ENCODE measurements around the gene RAB40C. TPM values are rescaled to one million over a fixed set of nuclear protein-coding genes. Genes with fewer than 3 reads are reported as not detected.

The RAB40C gene
- total and polyA plus RNA-seq, 4 donors = 6.1 to 11.0 (median 9.2) TPM

DNA sequence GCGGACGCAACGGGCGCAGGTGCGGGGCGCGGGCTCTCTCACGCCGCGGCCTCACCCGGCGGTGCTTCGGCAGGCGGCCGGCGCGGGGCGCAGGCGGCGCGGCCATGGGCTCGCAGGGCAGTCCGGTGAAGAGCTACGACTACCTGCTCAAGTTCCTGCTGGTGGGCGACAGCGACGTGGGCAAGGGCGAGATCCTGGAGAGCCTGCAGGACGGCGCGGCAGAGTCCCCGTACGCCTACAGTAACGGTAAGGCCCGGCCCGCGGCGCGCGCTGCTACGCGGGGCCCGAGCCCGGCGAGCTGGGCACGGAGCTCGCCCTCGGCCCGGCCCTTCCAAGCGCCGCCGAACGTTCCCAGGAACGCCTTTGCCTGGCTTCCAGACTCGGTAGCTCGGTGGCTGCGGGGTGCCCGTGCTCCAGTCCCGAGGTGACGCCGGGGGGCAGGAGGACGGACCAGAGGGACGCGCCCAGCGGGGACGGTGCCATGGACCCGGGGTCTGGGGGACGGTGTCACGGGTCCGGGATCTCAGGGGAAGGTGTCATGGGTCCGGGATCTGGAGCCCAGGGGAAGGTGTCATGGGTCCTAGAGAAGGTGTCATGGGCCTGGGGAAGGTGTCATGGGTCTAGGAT is 435 bp downstream of the RAB40C start:
- TF ChIP-seq JUND (IDR thresholded peaks at IDR 0.05) (no peak), FOXA2 (IDR thresholded peaks at IDR 0.05) (no peak)
- TF ChIP-seq, protein P1, sequence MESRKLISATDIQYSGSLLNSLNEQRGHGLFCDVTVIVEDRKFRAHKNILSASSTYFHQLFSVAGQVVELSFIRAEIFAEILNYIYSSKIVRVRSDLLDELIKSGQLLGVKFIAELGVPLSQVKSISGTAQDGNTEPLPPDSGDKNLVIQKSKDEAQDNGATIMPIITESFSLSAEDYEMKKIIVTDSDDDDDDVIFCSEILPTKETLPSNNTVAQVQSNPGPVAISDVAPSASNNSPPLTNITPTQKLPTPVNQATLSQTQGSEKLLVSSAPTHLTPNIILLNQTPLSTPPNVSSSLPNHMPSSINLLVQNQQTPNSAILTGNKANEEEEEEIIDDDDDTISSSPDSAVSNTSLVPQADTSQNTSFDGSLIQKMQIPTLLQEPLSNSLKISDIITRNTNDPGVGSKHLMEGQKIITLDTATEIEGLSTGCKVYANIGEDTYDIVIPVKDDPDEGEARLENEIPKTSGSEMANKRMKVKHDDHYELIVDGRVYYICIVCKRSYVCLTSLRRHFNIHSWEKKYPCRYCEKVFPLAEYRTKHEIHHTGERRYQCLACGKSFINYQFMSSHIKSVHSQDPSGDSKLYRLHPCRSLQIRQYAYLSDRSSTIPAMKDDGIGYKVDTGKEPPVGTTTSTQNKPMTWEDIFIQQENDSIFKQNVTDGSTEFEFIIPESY (IDR thresholded peaks at IDR 0.05) = no peak
- peaks cover 26 to 79% (median 70%) of the 10 kb centered on the region in 4 donors for H3K4me1 ChIP-seq (ENCODE audit: control insufficient read depth in 4 of 4, insufficient read depth in 4 of 4, low read length in 3 of 4)
- H3K36me3 ChIP-seq (ENCODE audit: control insufficient read depth in 4 of 4, insufficient read depth in 3 of 4, low read depth in 1 of 4, low read length in 3 of 4) = no peaks in the 10 kb centered on the region
- H3K9ac ChIP-seq (ENCODE audit: low read depth in 1 of 2, low read length in 2 of 2) = peak overlapping the region; percentile 50 to 52
- no peaks in the 10 kb centered on the region for H3K9me3 ChIP-seq (ENCODE audit: control insufficient read depth in 4 of 4, low read length in 3 of 4)
- DNase-seq (ENCODE audit: low spot score) = no peak
- no peaks in the 10 kb centered on the region for H3K27me3 ChIP-seq (ENCODE audit: control insufficient read depth in 4 of 4, insufficient read depth in 4 of 4, low read length in 3 of 4)
- peak overlapping the region; percentile 57 to 81 (median 81) for H3K4me3 ChIP-seq (ENCODE audit: low read depth in 1 of 3, low read length in 3 of 3)
- under 1% methylated on average over 71 of the region's 71 CpGs for whole genome bisulfite sequencing
- peak overlapping the region; percentile 89 to 90 for H3K27ac ChIP-seq (ENCODE audit: low read depth in 1 of 2, low read length in 2 of 2)

DNA sequence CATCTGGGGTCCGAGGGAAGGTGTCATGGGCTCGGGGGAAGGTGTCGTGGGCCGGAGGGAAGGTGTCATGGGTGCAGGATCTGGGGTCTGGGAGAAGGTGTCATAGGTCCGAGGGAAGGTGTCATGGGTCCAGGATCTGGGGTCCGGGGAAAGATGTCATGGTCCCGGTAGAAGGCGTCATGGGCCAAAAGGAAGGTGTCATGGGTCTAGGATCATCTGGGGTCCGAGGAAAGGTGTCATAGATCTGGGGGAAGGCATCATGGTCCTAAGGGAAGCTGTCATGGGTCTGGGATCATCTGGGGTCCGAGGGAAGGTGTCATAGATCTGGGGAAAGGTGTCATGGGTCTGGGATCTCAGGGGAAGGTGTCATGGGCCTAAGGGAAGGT is 942 bp downstream of the RAB40C start:
- Histone ChIP-seq H3K4me1 (ENCODE audit: control insufficient read depth in 4 of 4, insufficient read depth in 4 of 4, low read length in 3 of 4) (peaks cover 25 to 78% (median 68%) of the 10 kb centered on the region in 4 donors), H3K27me3 (ENCODE audit: control insufficient read depth in 4 of 4, insufficient read depth in 4 of 4, low read length in 3 of 4) (no peaks in the 10 kb centered on the region), H3K27ac (ENCODE audit: low read depth in 1 of 2, low read length in 2 of 2) (peak overlapping the region; percentile 89 to 90), H3K36me3 (ENCODE audit: control insufficient read depth in 4 of 4, insufficient read depth in 3 of 4, low read depth in 1 of 4, low read length in 3 of 4) (no peaks in the 10 kb centered on the region), H3K9me3 (ENCODE audit: control insufficient read depth in 4 of 4, low read length in 3 of 4) (no peaks in the 10 kb centered on the region), H3K4me3 (ENCODE audit: low read depth in 1 of 3, low read length in 3 of 3) (peak overlapping the region; percentile 57 to 81 (median 81)), H3K9ac (ENCODE audit: low read depth in 1 of 2, low read length in 2 of 2) (peak overlapping the region; percentile 50 to 52)
- TF ChIP-seq GABPA (IDR thresholded peaks at IDR 0.05 in 1 of 2, conservative IDR thresholded peaks at IDR 0.05 in 1 of 2) = peak; percentile 46 to 75
- no peak for TF ChIP-seq EGR1 (IDR thresholded peaks at IDR 0.05; ENCODE audit: low read depth in 2 of 2)
- DNase-seq (ENCODE audit: low spot score) = no peak
- WGBS = 31% methylated on average over 10 of the region's 10 CpGs

DNA sequence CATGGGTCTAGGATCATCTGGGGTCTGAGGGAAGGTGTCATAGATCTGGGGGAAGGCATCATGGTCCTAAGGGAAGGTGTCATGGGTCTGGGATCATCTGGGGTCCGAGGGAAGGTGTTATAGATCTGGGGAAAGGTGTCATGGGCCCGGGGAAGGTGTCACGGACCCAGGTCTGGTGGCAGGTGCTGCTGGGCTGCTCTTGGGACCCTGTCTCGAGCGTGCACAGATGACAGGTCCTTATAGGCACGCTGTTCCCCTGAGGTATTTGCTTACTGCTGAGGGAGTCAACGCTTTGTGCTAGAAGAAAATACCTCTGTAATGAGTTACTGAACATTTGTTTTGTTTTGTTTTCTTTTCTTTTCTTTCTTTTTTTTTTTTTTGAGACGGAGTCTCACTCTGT is 1.4 kb downstream of the RAB40C start:
- Histone ChIP-seq H3K27me3 (ENCODE audit: control insufficient read depth in 4 of 4, insufficient read depth in 4 of 4, low read length in 3 of 4) (no peaks in the 10 kb centered on the region), H3K27ac (ENCODE audit: low read depth in 1 of 2, low read length in 2 of 2) (peak overlapping the region in 1 of 2 donors; percentile 89), H3K9me3 (ENCODE audit: control insufficient read depth in 4 of 4, low read length in 3 of 4) (no peaks in the 10 kb centered on the region), H3K4me1 (ENCODE audit: control insufficient read depth in 4 of 4, insufficient read depth in 4 of 4, low read length in 3 of 4) (peaks cover 26 to 78% (median 67%) of the 10 kb centered on the region in 4 donors), H3K36me3 (ENCODE audit: control insufficient read depth in 4 of 4, insufficient read depth in 3 of 4, low read depth in 1 of 4, low read length in 3 of 4) (no peaks in the 10 kb centered on the region), H3K4me3 (ENCODE audit: low read depth in 1 of 3, low read length in 3 of 3) (peak overlapping the region; percentile 57 to 81 (median 81)), H3K9ac (ENCODE audit: low read depth in 1 of 2, low read length in 2 of 2) (peak overlapping the region in 1 of 2 donors; percentile 50)
- DNase-seq (ENCODE audit: low spot score) = no peak
- TF ChIP-seq YY1 (IDR thresholded peaks at IDR 0.05) = no peak
- TF ChIP-seq HNF4A (conservative IDR thresholded peaks at IDR 0.05) = no peak
- WGBS = 68% methylated on average over 8 of the region's 8 CpGs

DNA sequence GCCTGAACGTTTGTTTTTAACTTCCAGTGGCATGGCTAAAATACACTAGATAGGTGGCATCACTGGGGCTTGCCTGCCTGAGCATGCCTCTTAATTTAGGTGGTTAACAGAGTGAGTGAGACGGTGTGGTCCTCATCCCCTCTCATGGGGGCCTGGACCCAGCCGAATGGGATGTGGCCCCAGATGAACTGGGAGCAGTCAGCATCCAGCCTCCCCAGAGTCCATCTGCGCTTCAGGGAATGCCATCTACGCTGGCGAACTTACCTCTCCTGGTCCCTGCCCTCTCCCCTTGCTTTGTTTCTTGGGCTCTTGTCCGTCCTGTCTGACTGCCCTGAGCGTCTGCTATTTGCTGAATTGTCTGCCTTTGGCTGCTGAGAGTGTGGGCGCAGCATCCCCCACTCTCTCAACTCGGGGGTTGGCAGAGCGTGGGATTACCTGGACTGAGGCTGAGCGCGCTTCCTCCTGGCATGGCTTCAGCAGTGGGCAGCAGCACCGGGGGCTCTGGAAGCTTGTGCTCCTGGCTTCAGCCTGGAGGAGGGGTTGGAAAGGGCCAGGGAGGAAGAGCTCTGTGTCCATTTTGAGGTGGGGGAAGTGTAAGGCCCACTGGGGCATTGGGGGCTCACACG is 2.1 kb downstream of the RAB40C start:
- DNase-seq (ENCODE audit: low spot score) = no peak
- Histone ChIP-seq H3K4me3 (ENCODE audit: low read depth in 1 of 3, low read length in 3 of 3) (no peak overlapping the region), H3K27me3 (ENCODE audit: control insufficient read depth in 4 of 4, insufficient read depth in 4 of 4, low read length in 3 of 4) (no peaks in the 10 kb centered on the region), H3K27ac (ENCODE audit: low read depth in 1 of 2, low read length in 2 of 2) (peak overlapping the region; percentile 81 to 88), H3K9ac (ENCODE audit: low read depth in 1 of 2, low read length in 2 of 2) (no peak overlapping the region), H3K9me3 (ENCODE audit: control insufficient read depth in 4 of 4, low read length in 3 of 4) (no peaks in the 10 kb centered on the region), H3K4me1 (ENCODE audit: control insufficient read depth in 4 of 4, insufficient read depth in 4 of 4, low read length in 3 of 4) (peaks cover 25 to 78% (median 66%) of the 10 kb centered on the region in 4 donors), H3K36me3 (ENCODE audit: control insufficient read depth in 4 of 4, insufficient read depth in 3 of 4, low read depth in 1 of 4, low read length in 3 of 4) (no peaks in the 10 kb centered on the region)
- TF ChIP-seq TAF1 (conservative IDR thresholded peaks at IDR 0.05) = no peak
- no peak for TF ChIP-seq JUND (IDR thresholded peaks at IDR 0.05)
- TF ChIP-seq RAD21 (IDR thresholded peaks at IDR 0.05) = no peak
- no peak for TF ChIP-seq YY1 (IDR thresholded peaks at IDR 0.05)
- TF ChIP-seq, protein P1 (IDR thresholded peaks at IDR 0.05) = no peak
- no peak for TF ChIP-seq FOXA1 (IDR thresholded peaks at IDR 0.05)
- TF ChIP-seq SP1 (IDR thresholded peaks at IDR 0.05) = no peak
- TF ChIP-seq GABPA (IDR thresholded peaks at IDR 0.05 in 1 of 2, conservative IDR thresholded peaks at IDR 0.05 in 1 of 2) = no peak
- no peak for TF ChIP-seq FOXA2 (IDR thresholded peaks at IDR 0.05)
- 83% methylated on average over 15 of the region's 15 CpGs for WGBS

Data from liver (tissue), 9 donors.